Skeletal muscle satellite cell (primary cell): Measurements from ENCODE around the gene CLEC20A.

Experiments
- H3K27me3 ChIP-seq: 2 replicates; pipeline ENCODE4 v1.7.0; 2013; ENCODE audit warnings: low read length; ENCODE audit not compliant: control insufficient read depth, insufficient read depth
- H3K36me3 ChIP-seq: 2 replicates; pipeline ENCODE4 v1.7.0; 2013; ENCODE audit warnings: mild to moderate bottlenecking, control low read depth, low read length; ENCODE audit not compliant: insufficient read depth
- H3K4me1 ChIP-seq: 2 replicates; pipeline ENCODE4 v1.7.0; 2013; ENCODE audit warnings: low read length; ENCODE audit not compliant: control insufficient read depth, insufficient read depth
- H3K4me2 ChIP-seq: 2 replicates; pipeline ENCODE4 v1.7.0; 2013; ENCODE audit warnings: mild to moderate bottlenecking, low read length
- H3K4me3 ChIP-seq: 2 replicates; pipeline ENCODE4 v1.7.0; 2013; ENCODE audit warnings: low read length
- H3K9ac ChIP-seq: 2 replicates; pipeline ENCODE4 v1.7.0; 2013; ENCODE audit warnings: mild to moderate bottlenecking, low read depth, low read length, moderate library complexity
- H3K9me3 ChIP-seq: replicated peaks from 2 replicates; pipeline ENCODE4 v1.7.0; 2013; ENCODE audit warnings: mild to moderate bottlenecking, control low read depth, low read length

CLEC20A gene

DNA sequence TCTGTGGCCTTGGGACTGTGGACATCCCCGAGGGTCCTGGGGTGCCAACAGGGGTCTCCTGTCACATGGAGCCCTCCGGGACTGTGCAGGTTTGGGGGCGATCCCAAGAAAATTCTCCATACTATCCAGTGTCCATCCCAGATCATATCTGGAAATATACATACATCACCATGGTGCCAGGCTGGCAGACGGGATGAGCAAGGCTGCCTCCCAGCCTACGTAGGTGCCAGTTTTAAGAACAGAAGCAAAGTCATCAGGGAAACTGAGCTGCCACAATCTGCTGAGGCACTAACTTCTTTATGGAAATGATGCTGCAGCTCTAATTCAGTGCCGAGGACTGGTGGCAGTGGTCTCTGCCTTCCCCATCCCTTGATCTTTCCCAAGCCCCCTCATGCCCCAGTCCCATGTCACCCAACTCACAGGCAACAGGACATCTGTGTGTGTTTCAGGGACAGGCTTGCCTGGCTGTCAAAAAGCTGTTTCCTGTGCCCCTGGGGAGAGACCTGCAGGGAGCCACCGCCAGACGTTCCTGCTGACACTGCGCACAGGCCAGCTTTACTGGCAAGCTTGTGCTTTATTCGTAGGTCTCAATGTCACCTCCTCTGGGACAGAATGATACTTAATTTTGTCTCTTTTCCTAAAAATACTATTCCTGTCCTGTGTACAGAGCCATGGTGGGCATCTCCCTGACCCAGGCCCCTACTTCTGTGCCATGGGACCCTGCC is 31.6 kb upstream of the CLEC20A start:
- no peak overlapping the region for H3K4me2 ChIP-seq
- no peak overlapping the region for H3K4me3 ChIP-seq

DNA sequence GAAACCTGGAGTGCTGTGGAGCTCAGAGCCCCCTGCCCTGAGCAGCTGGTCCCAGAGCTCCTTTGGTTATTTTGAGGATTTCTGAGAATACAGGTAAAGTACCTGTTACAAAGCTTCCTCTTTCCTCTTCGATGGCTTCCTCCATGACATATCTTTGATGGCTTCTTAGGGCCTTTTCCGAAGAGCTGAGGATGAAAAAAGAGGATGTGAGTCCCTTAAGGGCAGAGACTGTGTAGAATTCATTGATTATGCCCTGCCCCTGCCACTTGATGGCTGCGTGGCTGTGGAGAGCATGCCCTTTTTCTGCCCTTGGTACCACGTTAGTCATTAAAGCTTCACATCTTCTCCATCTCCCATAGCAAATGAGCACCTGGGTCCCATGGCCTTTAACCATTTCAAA is 30.4 kb upstream of the CLEC20A start:
- peaks cover 4% of the 10 kb centered on the region for H3K27me3 ChIP-seq
- H3K4me2 ChIP-seq: no peak overlapping the region
- peaks cover 16% of the 10 kb centered on the region for H3K4me1 ChIP-seq
- H3K4me3 ChIP-seq: no peak overlapping the region
- no peak overlapping the region for H3K9ac ChIP-seq
- H3K9me3 ChIP-seq: no peaks in the 10 kb centered on the region
- H3K36me3 ChIP-seq: no peaks in the 10 kb centered on the region

More for the DNA sequence above, 31.6 kb upstream of the CLEC20A start:
- peaks cover 16% of the 10 kb centered on the region for H3K4me1 ChIP-seq
- no peaks in the 10 kb centered on the region for H3K36me3 ChIP-seq
- H3K9me3 ChIP-seq: no peaks in the 10 kb centered on the region
- H3K9ac ChIP-seq: no peak overlapping the region
- H3K27me3 ChIP-seq: peaks cover 4% of the 10 kb centered on the region

DNA sequence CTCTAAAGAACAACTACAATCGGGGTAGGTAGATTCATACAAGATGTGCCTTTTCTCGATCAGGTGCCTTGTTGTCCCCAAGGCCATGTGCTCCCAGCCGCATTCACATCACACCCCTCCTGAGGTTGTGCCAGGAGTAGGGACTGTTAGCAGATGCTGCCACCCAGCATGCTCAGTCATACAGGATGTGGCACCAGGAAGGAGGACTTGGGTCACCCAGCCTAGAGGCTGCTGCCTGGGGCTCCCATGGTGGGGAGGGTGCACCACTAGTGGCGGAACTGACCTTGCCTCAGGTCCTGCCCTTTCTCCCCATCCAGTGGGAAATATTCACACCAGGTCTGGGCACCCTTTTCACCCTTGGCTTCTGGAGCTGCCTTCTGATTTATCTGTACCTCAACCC is 24.5 kb upstream of the CLEC20A start:
- Histone ChIP-seq H3K36me3 (no peaks in the 10 kb centered on the region), H3K4me1 (no peaks in the 10 kb centered on the region), H3K27me3 (peaks cover 8% of the 10 kb centered on the region), H3K4me3 (no peak overlapping the region), H3K9ac (no peak overlapping the region), H3K9me3 (no peaks in the 10 kb centered on the region), H3K4me2 (no peak overlapping the region)

DNA sequence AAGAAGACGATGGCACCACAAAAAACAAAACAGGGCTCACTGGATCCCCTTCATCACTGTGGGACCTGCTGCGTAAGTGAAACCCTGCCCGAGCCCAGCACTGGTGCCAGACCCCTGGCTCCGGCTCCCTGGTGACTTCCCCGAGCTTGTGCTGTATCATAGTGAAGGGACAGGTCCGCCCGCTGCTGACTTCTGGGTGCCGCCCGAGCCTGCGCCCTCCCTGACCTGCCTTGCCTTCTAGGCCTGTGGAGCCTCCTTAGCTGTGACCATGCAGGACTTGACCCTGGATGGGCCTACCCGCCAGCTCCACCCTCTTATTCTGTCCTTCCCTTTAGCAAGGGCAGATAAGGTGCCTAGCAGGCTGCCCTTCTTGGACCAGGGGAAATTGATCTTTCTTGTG is 24.0 kb upstream of the CLEC20A start:
- Histone ChIP-seq H3K4me2 (no peak overlapping the region), H3K4me3 (no peak overlapping the region), H3K27me3 (peaks cover 8% of the 10 kb centered on the region), H3K9ac (no peak overlapping the region), H3K4me1 (no peaks in the 10 kb centered on the region), H3K36me3 (no peaks in the 10 kb centered on the region), H3K9me3 (no peaks in the 10 kb centered on the region)

DNA sequence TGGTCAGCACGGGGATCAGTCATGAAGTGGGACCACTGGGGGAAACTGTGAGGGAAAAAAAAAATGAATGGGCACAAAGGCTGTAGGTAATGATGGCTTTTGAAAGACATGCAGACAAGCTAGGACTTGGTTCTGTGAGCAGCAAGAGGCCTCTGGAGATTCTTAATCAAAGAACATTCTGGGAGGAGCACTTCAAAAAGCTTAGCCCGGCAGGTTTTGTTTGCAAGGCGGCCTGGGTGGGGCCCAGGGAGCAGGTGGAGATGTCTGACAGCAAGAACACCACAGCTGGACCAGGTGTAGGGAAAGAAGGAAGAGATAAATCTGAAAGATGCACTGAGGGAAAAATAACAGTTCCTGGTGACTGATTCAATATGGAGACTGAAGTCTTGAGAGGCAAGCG is 22.1 kb upstream of the CLEC20A start:
- no peaks in the 10 kb centered on the region for H3K9me3 ChIP-seq
- H3K4me2 ChIP-seq: no peak overlapping the region
- H3K4me1 ChIP-seq: no peaks in the 10 kb centered on the region
- peaks cover 4% of the 10 kb centered on the region for H3K27me3 ChIP-seq
- no peak overlapping the region for H3K4me3 ChIP-seq
- no peak overlapping the region for H3K9ac ChIP-seq
- H3K36me3 ChIP-seq: no peaks in the 10 kb centered on the region

DNA sequence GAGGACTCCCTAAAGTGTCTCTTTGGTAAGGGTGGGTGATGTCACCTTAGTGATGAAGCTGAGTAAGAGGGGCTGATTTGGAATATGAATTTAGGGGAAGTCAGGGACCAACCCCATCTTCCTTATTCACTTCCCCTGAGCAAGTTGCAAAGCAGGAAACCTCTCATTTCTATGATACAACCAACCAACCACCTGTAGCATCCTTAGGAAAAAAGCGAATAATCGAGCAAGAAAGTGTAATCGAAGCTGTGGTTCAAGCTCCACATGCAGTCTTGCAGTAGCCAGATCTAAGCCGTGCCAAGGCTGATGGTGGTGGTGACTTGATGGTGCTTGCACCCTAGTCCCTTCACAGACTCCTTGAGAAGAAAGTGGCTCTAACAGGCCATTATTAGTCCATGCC is 19.3 kb upstream of the CLEC20A start:
- no peak overlapping the region for H3K4me2 ChIP-seq
- no peak overlapping the region for H3K4me3 ChIP-seq

DNA sequence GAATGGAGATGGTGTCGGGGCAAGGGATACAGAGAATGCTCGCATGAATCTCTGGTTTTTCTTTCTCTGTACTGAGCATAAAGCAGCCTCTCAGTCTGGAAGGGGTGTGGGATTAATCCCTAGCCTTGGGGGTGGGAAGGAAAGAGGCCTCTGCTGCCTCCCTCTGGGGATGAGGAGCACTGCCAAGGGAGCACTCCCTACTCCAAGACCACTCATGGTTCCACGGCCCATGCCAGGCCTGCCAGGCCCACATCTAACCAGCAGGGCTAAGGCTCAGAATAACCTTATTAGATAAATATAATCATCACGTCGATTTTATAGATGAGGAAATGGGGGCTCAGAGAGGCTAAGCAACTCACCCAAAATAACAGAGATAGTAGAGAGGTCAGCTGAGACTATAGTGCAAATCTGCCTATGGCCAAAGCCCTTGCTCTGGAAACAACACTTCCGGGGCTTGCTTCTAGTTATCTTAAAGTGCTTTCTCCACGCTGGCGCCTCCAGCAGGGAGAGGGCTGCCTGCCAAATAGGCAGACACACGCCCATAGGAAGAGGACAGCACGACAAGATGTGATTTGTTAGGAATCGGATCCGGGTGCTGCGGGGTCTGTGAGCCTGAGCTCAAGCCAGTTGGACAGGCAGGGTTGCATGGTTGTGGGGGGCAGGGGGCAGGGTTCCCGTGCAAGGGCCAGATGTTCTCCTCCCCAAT is 16.7 kb upstream of the CLEC20A start:
- H3K36me3 ChIP-seq: no peaks in the 10 kb centered on the region
- H3K9me3 ChIP-seq: no peaks in the 10 kb centered on the region
- no peak overlapping the region for H3K4me3 ChIP-seq
- H3K4me1 ChIP-seq: peaks cover 5% of the 10 kb centered on the region
- H3K27me3 ChIP-seq: peaks cover 4% of the 10 kb centered on the region
- no peak overlapping the region for H3K9ac ChIP-seq
- no peak overlapping the region for H3K4me2 ChIP-seq

More for the DNA sequence above, 19.3 kb upstream of the CLEC20A start:
- Histone ChIP-seq H3K36me3 (no peaks in the 10 kb centered on the region), H3K4me1 (peaks cover 5% of the 10 kb centered on the region), H3K27me3 (peaks cover 4% of the 10 kb centered on the region), H3K9ac (no peak overlapping the region), H3K9me3 (no peaks in the 10 kb centered on the region)

DNA sequence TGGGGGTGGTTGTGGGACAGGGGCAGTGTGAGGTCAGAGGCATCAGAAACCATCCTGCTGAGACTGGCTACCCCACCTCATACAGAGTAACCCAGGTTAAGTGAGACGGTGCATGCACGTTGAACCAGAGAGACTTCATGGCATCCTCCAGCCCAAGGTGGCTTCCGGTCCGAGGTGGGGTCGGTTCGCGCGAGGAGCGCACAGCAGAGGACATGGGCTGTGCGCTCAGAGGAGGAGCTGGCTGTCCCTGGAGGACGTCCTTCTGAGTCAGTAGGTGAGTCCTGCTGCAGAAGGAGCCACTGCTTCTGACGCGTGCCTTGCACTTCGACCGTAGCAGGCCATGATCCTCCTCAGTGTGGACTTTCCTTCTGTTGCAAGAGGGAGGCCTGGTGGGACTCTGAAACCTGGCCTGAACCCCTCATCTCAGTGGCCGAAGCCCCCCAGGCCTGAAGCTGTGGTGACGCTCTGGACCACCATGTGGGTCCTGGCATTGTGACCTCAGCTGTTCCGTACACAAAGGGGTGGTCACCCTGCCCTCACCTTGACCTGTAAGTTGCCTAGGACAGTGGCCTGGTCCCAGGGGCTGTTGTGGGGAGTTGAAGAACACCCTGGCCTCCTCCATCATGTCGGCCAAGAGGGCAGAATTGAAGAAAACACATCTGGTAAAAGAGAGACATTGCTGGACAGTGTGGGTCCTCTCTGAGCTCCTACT is 16.0 kb upstream of the CLEC20A start, which contains the start of gene TEX35:
TEX35 (plus strand) TSS at position 544 of the 712 bp plus-strand sequence; CDS start at position 624, 80 bp downstream.
- H3K4me3 ChIP-seq: no peak within 1 kb of the TSS
- H3K9me3 ChIP-seq: no peaks in the 10 kb centered on the region
- peaks cover 5% of the 10 kb centered on the region for H3K4me1 ChIP-seq
- H3K4me2 ChIP-seq: no peak within 1 kb of the TSS
- H3K27me3 ChIP-seq: peaks cover 4% of the 10 kb centered on the region
- H3K36me3 ChIP-seq: no peaks in the 10 kb centered on the region
- no peak within 1 kb of the TSS for H3K9ac ChIP-seq

DNA sequence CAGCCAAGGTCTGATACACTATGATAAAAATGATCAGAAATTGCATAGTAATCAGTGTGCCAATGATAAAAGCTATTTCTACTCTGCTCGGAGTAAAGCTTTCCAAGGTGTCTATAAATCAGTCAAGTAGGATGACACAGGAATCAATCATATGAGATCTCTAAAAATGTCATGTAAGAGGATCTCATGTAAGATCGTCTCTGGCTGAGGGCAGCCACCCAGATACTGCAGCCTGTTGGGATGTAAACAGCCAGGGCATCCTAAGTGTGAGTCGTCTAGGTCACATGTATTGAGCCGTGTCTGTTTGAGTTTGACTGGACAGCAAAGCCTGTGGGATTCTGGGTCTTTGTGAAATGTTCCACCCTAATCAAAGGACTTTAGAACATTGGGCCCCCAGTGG is 13.4 kb upstream of the CLEC20A start:
- no peaks in the 10 kb centered on the region for H3K9me3 ChIP-seq
- no peak overlapping the region for H3K4me3 ChIP-seq
- no peaks in the 10 kb centered on the region for H3K36me3 ChIP-seq
- no peak overlapping the region for H3K4me2 ChIP-seq
- no peak overlapping the region for H3K9ac ChIP-seq
- H3K27me3 ChIP-seq: peaks cover 13% of the 10 kb centered on the region
- H3K4me1 ChIP-seq: peaks cover 5% of the 10 kb centered on the region

DNA sequence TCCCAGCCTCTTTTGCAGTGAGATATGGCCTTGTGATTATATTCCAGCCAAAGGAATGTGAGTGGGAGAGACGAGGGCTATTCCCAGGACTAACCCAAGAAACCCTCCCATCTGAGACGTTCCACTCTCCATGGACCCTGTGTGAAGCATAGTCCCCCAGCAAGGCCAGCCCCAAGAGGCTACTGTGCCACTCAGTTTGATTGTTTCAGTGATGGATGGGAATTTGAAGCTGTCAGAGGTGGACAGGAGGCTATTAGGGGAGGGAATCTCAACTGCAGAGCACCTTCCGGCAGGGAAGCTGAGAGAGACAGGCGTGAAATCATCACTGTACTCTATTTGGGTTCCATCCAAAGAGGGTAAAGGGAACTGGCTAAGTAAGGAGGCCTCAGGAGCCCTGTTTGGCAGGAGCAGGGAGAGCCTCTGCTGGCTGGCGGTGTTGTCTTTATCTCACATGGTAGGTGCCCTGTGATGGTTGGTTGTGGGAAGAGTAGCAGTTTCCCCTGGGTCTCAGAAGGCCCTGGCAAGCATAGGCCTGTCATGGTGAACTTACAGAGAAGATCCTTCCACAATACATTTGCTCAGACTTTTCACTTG is 12.7 kb upstream of the CLEC20A start:
- peaks cover 5% of the 10 kb centered on the region for H3K4me1 ChIP-seq
- no peaks in the 10 kb centered on the region for H3K9me3 ChIP-seq
- no peak overlapping the region for H3K4me2 ChIP-seq
- no peaks in the 10 kb centered on the region for H3K36me3 ChIP-seq
- H3K27me3 ChIP-seq: peaks cover 15% of the 10 kb centered on the region
- no peak overlapping the region for H3K9ac ChIP-seq
- no peak overlapping the region for H3K4me3 ChIP-seq

DNA sequence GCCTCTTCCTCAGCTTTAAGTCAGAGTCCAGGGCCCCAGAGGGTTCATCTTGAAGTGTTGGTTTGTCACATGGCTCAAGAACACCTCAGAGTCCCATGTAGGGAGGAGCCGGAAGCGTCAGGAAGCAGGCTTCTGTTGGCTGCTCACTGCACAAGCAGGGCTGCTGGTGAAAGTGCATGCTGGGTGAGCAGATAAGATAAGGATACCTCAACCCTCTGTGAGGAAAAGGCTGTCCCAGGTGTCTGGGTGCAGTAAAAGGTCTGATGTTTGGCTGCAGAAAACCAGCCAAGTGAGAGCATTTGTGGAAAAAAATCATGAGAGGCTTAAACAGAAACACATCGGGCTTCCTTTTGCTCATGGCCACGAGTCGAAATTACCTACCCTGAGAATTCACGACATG is 9.9 kb upstream of the CLEC20A start:
- Histone ChIP-seq H3K4me2 (no peak overlapping the region), H3K4me1 (no peaks in the 10 kb centered on the region), H3K4me3 (no peak overlapping the region), H3K9ac (no peak overlapping the region), H3K27me3 (peaks cover 15% of the 10 kb centered on the region), H3K36me3 (no peaks in the 10 kb centered on the region), H3K9me3 (no peaks in the 10 kb centered on the region)
